ENCODE data around the gene PRDM15.

- no peak for TF ChIP-seq CTCF (conservative IDR thresholded peaks at IDR 0.05; ENCODE audit: low read depth, low read length)
- no peak for TF ChIP-seq EZH2 (IDR thresholded peaks at IDR 0.05; ENCODE audit: borderline replicate concordance, low read depth, low read length, poor library complexity, severe bottlenecking)
Observed at GRCh38 chr21:41753006-41753898, 125.9 kb downstream of the PRDM15 start.

Measured in A673 (cell line).